ENCODE results near the gene SLC39A11. TPM values are rescaled to one million over a fixed set of nuclear protein-coding genes. Genes with fewer than 3 reads are reported as not detected.

The SLC39A11 gene
- total RNA-seq, 1 experiment from 2014 or later: 56.1 TPM

- H3K4me1 ChIP-seq (ENCODE audit: control insufficient read depth, insufficient read depth, low read length): no peaks in the 10 kb centered on the region
- H3K4me3 ChIP-seq (ENCODE audit: low read depth in 2 of 2, low read length in 2 of 2): no peak overlapping the region
- BruUV-seq (replicated peaks): no TSS peak
- H3K27ac ChIP-seq (ENCODE audit: low read length): no peak overlapping the region
- intact Hi-C loops (cut with micrococcal nuclease; ENCODE audit: unreplicated experiment) (no loop called here), in situ Hi-C loops (cut with HindIII; ENCODE audit: low pct_unique_long_range_greater_than_20kb, low sequenced_read_pairs) (no loop called here)
- TF ChIP-seq TCF7L2 (IDR thresholded peaks at IDR 0.05; ENCODE audit: low read depth, low read length) (no peak), POLR2AphosphoS5 (IDR thresholded peaks at IDR 0.05; ENCODE audit: low read depth, low read length) (no peak), SIN3A (IDR thresholded peaks at IDR 0.05; ENCODE audit: borderline replicate concordance, insufficient read depth, low read depth, low read length) (no peak)
- TF ChIP-seq, protein P1, sequence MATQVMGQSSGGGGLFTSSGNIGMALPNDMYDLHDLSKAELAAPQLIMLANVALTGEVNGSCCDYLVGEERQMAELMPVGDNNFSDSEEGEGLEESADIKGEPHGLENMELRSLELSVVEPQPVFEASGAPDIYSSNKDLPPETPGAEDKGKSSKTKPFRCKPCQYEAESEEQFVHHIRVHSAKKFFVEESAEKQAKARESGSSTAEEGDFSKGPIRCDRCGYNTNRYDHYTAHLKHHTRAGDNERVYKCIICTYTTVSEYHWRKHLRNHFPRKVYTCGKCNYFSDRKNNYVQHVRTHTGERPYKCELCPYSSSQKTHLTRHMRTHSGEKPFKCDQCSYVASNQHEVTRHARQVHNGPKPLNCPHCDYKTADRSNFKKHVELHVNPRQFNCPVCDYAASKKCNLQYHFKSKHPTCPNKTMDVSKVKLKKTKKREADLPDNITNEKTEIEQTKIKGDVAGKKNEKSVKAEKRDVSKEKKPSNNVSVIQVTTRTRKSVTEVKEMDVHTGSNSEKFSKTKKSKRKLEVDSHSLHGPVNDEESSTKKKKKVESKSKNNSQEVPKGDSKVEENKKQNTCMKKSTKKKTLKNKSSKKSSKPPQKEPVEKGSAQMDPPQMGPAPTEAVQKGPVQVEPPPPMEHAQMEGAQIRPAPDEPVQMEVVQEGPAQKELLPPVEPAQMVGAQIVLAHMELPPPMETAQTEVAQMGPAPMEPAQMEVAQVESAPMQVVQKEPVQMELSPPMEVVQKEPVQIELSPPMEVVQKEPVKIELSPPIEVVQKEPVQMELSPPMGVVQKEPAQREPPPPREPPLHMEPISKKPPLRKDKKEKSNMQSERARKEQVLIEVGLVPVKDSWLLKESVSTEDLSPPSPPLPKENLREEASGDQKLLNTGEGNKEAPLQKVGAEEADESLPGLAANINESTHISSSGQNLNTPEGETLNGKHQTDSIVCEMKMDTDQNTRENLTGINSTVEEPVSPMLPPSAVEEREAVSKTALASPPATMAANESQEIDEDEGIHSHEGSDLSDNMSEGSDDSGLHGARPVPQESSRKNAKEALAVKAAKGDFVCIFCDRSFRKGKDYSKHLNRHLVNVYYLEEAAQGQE (IDR thresholded peaks at IDR 0.05; ENCODE audit: insufficient read depth in 1 of 2, low read depth in 2 of 2, low read length in 1 of 2): no peak
- TF ChIP-seq, protein P2, sequence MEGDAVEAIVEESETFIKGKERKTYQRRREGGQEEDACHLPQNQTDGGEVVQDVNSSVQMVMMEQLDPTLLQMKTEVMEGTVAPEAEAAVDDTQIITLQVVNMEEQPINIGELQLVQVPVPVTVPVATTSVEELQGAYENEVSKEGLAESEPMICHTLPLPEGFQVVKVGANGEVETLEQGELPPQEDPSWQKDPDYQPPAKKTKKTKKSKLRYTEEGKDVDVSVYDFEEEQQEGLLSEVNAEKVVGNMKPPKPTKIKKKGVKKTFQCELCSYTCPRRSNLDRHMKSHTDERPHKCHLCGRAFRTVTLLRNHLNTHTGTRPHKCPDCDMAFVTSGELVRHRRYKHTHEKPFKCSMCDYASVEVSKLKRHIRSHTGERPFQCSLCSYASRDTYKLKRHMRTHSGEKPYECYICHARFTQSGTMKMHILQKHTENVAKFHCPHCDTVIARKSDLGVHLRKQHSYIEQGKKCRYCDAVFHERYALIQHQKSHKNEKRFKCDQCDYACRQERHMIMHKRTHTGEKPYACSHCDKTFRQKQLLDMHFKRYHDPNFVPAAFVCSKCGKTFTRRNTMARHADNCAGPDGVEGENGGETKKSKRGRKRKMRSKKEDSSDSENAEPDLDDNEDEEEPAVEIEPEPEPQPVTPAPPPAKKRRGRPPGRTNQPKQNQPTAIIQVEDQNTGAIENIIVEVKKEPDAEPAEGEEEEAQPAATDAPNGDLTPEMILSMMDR (IDR thresholded peaks at IDR 0.05): no peak
- H3K27me3 ChIP-seq (ENCODE audit: control insufficient read depth, insufficient read depth, low read length): no peaks in the 10 kb centered on the region
- H3K36me3 ChIP-seq (ENCODE audit: control insufficient read depth, insufficient read depth, low read length): no peaks in the 10 kb centered on the region
- POLR2A ChIA-PET: interaction anchor here (0.7 kb wide), 1 partner anchor 131 kb away, joined by 5 read pairs; no protein-coding TSS in a partner anchor
- no peaks in the 10 kb centered on the region for H3K9me3 ChIP-seq (ENCODE audit: control insufficient read depth, insufficient read depth, low read depth, low read length)
- ATAC-seq (no peak), DNase-seq (ENCODE audit: low read depth, low spot score) (no peak)
- CTCF ChIA-PET: no interaction called here
Measured at GRCh38 chr17:73118951-73119391, 26.5 kb upstream of the SLC39A11 start.

DNA sequence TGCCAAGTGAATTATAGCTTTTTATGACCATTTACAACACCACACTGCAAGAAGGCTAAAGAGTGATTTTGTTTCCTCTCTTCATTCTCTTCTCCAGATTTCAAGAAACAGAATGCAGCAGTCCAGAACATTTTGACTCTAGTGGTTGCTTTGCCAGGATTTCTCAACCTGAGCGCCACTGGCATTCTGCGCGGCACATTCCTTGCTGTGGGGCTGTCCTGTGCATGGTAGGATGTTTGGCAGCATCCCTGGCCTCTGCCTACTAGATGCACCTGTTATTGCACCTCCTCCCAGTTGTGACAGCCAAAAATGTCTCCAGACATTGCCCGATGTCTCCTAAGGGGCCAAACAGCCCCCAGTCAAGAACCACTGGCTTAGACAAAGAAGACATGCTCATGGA lies 25.7 kb upstream of the SLC39A11 start:
- ChIA-PET CTCF (no interaction called here), POLR2A (interaction anchor here (0.7 kb wide), 1 partner anchor 131 kb away, joined by 5 read pairs; no protein-coding TSS in a partner anchor)
- H3K4me3 ChIP-seq (ENCODE audit: low read depth in 2 of 2, low read length in 2 of 2): no peak overlapping the region
- in situ Hi-C loops (cut with HindIII; ENCODE audit: low pct_unique_long_range_greater_than_20kb, low sequenced_read_pairs): no loop called here
- DNase-seq (ENCODE audit: low read depth, low spot score) (no peak), ATAC-seq (no peak)
- BruUV-seq (replicated peaks): no TSS peak
- no peaks in the 10 kb centered on the region for H3K4me1 ChIP-seq (ENCODE audit: control insufficient read depth, insufficient read depth, low read length)
- no peak overlapping the region for H3K27ac ChIP-seq (ENCODE audit: low read length)
- intact Hi-C loops (cut with micrococcal nuclease; ENCODE audit: unreplicated experiment): no loop called here
- H3K36me3 ChIP-seq (ENCODE audit: control insufficient read depth, insufficient read depth, low read length): no peaks in the 10 kb centered on the region
- H3K27me3 ChIP-seq (ENCODE audit: control insufficient read depth, insufficient read depth, low read length): no peaks in the 10 kb centered on the region
- no peaks in the 10 kb centered on the region for H3K9me3 ChIP-seq (ENCODE audit: control insufficient read depth, insufficient read depth, low read depth, low read length)
- TF ChIP-seq POLR2AphosphoS5 (IDR thresholded peaks at IDR 0.05; ENCODE audit: low read depth, low read length): no peak
- TF ChIP-seq TCF7L2 (IDR thresholded peaks at IDR 0.05; ENCODE audit: low read depth, low read length): no peak
- TF ChIP-seq SIN3A (IDR thresholded peaks at IDR 0.05; ENCODE audit: borderline replicate concordance, insufficient read depth, low read depth, low read length): no peak
- TF ChIP-seq, protein P2 (IDR thresholded peaks at IDR 0.05): no peak
- TF ChIP-seq, protein P1 (IDR thresholded peaks at IDR 0.05; ENCODE audit: insufficient read depth in 1 of 2, low read depth in 2 of 2, low read length in 1 of 2): no peak

All from Panc1 (cell line).